ENCODE measurements around the gene XRCC4.

DNA sequence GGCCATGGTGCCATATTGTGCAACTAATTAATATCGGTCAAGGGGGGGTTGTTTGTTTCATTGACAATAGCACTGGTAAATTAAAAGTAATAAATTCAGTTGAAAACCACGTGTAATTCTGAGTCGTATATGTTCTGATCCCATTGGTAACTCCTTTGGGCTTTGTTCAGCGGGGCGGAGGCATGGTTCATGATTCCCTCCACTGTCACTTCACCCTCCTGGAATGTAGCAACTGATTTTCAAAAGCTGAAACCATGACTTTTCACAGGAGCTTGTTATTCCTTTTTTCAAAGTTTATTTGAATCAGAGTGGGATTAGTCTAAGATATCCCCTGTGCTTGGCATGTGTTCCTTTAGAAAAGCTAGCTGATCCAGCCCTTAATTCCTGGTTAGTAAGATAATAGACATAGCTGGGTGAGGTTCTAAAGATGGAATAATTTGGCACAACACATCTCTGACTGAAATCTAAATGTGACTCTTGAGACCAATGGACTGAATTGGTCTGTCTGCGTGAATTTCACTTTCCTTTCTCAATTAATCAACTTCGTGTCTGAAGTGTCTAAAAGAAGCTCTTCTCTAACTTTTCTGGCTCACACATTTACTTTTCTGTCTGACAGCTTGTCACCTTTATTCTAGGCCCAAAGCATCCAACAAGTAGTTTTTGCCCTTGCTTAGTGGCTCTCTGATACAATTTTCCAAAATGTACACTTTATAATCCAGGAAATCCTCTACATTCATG, 208.5 kb downstream of the XRCC4 start:
- TF ChIP-seq NFIC (IDR thresholded peaks at IDR 0.05; ENCODE audit: borderline replicate concordance): no peak
- no peak for TF ChIP-seq SMC3 (IDR thresholded peaks at IDR 0.05; ENCODE audit: low read depth, low read length)
- no peak for TF ChIP-seq MAX (IDR thresholded peaks at IDR 0.05; ENCODE audit: low read depth)
- TF ChIP-seq, protein P1, sequence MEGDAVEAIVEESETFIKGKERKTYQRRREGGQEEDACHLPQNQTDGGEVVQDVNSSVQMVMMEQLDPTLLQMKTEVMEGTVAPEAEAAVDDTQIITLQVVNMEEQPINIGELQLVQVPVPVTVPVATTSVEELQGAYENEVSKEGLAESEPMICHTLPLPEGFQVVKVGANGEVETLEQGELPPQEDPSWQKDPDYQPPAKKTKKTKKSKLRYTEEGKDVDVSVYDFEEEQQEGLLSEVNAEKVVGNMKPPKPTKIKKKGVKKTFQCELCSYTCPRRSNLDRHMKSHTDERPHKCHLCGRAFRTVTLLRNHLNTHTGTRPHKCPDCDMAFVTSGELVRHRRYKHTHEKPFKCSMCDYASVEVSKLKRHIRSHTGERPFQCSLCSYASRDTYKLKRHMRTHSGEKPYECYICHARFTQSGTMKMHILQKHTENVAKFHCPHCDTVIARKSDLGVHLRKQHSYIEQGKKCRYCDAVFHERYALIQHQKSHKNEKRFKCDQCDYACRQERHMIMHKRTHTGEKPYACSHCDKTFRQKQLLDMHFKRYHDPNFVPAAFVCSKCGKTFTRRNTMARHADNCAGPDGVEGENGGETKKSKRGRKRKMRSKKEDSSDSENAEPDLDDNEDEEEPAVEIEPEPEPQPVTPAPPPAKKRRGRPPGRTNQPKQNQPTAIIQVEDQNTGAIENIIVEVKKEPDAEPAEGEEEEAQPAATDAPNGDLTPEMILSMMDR (IDR thresholded peaks at IDR 0.05): no peak
- no peak for TF ChIP-seq YY1 (IDR thresholded peaks at IDR 0.05; ENCODE audit: low read depth)
